Muscle of back (tissue), 11 donors: ENCODE measurements around the gene ZNRF4. TPM values are rescaled to one million over a fixed set of nuclear protein-coding genes. Genes with fewer than 3 reads are reported as not detected.

Experiments used
- DNase-seq, 3 donors: peaks; one replicate each; pipeline versions ENCODE4 v3.0.0 to v3.0.0-alpha.2; 2013
- polyA plus RNA-seq, 10 donors: library from polyadenylated mRNA; unstranded; fragments of 120-200 nt; gene quantifications; one replicate each; pipeline ENCODE4 v1.2.1, GENCODE V29; 2013; ENCODE audit not compliant: insufficient read length in 10 of 10

Gene ZNRF4
- polyA plus RNA-seq, 10 donors = not detected

- no peak for DNase-seq
These were observed 14.9 kb upstream of the ZNRF4 start for GRCh38 chr19:5440299-5440698.

DNA sequence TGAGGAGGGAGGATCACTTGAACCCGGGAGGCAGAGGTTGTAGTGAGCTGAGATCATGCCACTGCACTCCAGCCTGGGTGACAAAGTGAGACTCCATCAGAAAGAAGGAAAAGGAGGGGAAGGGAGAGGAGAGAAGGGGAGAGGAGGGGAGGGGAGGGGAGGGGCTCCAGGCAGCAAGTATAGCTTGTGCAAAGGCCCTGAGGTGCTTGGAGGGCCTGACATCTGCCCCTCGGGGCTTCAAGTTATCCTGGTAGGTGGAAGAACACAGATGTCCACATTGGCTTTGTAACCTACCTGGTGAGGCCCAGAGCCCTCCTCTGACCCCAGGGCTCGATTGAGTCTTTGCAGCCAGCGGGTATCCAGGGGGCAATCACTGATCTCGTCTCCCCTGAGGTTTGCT lies 11.5 kb upstream of the ZNRF4 start:
- no peak for DNase-seq

DNA sequence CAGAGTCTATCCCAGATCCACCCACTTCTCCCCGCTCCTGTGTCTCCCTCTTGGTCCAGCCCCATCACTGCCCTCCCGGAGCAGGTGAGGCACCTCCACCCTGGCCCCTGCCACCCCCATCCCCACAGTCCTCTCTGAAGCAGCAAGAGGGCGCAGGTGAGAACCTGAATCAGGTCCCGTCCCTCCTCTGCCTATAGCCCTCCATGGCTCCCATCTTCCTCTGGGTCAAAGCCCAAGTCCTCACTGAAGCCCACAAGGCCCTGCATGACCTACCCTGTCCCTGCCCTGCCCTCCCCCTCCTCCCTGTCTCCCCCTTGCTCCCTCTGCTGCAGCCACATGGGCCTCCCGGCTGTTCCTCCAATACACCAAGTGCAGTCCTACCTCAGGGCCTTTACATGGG lies 10.8 kb upstream of the ZNRF4 start:
- DNase-seq = no peak

DNA sequence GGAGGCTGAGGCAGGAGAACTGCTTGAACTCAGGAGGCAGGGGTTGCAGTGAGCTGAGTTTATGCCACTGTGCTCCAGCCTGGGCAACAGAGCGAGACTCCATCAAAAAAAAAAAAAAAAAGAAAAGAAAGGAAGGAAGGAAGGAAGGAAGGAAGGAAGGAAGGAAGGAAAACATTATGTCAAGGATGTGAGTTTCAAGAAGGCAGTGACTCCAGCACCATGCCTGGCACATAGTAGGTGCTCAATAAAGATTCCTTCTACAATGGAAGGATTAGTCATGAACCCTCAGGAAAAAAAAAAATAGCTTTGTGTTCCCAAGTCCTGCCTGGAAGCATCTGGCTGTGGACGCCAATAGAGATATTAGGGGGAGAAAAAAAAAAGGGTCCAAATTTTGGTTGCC lies 10.1 kb upstream of the ZNRF4 start:
- DNase-seq = no peak

- DNase-seq = no peak
These were observed 9.6 kb upstream of the ZNRF4 start for GRCh38 chr19:5445561-5446055.

DNA sequence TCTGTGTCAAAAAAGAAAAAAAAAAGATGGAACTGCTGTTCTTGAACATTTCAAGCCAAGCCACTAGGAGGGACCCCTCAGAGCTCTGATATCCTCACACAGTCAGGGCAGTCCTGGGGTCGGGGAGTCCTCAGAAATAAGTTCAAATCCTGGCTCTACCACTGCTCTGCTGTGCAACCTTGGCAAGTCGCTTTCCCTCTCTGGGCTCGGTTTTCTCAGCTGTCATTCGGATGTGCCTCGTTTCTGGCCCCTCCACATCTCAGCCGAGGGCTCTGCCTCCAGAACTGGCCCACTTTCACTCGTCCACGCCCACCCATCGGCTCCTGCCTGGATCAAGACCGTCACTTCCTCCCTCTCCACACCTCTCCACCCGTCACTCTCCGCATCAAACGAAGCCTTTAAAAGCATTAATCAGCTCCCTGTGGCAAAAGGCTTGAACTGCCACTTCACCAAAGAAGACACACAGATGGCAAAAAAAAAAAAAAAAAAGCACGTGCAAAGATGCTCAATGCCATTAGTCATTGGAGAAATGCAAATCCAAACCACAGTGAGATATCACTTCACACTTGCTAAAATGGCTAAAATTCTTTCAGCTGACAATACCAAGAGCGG lies 7.4 kb upstream of the ZNRF4 start:
- no peak for DNase-seq

DNA sequence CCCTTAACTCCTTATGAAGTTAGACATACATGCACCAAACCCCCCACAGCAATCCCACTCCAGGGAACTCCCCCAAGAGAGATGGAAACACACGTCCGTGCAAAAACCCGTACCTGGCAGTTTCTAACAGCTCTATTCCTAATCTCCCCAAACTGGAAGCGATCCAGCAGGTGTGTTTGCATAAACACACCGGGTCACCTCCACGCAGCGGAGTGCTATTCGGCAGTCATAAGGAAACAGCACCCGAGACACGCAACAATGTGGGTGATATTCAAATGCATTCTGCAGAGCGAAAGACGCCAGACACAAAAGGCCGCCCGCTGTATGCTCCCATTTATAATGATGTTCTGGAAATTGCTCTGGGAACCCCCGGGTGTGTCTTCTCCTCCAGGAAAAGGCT lies 6.8 kb upstream of the ZNRF4 start:
- DNase-seq = no peak

DNA sequence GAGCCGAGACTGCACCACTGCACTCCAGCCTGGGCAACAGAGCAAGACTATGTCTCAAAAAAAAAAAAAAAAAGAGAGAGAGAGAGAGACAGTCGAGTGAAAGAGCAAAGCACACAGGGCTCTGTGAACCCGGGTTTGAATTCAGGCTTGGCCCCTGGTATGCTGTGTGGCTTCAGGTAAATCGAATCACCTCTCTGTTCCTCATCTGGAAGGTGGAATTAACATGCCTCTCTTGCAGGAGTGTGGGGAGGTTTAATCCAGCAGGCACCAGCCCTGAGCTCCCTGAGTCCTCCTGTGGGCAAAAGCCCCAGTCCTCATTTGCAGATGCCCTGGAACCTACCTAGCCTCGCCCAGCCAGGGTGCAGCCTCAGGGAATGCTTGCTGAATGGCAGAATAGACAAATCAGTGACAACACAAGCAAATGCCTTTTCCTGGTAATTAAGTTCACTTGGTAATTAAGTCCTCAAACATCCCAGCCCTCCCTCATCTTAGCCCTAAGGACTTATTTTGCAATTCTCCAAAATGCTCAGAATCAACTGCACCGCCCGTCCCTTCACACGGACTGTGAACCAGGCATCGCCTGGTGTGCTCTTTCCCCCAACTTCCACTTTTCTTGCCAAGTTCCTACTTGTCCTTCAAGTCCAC lies 4.6 kb upstream of the ZNRF4 start:
- no peak for DNase-seq

- DNase-seq = no peak
These were observed 3.7 kb upstream of the ZNRF4 start for GRCh38 chr19:5451494-5451893.

DNA sequence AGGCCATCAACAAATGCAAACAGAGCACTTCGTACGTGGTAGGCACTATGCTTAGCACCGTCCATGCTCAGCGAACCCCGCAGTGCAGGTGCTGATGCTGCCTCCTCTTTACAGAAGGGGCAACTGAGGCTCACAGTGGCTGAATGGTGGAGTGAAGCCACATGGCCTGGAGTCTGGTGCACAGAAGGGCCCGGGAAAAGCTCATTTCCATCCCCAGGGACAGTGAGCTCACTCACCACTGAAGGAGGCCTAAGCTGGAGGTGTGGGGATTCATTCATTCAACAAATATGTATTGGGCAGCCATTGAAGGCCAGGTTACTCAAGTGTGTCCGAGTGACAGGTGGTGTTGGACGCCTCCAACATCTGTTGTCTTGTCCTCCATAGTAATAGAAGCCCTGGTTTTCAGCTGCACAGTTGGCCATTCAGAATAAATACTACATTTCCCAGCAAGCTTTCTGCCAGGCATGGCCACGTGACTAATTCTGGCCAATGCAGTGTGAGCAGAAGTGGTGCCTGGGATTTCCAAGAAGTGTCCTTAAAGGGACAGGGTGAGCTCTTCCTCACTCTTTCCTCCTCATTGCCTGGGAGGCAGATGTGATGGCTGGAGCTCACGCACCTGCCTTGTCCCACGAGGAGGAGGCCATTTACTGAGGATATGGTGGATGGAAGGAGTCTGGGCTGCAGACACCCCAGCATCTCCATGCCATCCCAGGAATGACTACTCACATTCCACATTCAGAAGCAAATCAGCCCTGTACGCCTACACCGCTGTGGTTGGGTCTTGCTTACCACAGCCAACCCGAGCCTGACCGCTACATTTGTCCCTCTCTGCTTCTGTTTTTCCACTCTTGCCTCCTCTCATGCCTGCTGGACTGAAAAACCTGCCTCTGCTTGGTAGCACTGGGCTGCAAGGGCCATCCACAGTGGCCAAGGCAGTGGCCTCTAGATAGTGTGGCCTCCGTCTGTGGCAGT lies 2.3 kb upstream of the ZNRF4 start:
- no peak for DNase-seq

- no peak for DNase-seq
These were observed 474 bp upstream of the ZNRF4 start for GRCh38 chr19:5454743-5455142.

DNA sequence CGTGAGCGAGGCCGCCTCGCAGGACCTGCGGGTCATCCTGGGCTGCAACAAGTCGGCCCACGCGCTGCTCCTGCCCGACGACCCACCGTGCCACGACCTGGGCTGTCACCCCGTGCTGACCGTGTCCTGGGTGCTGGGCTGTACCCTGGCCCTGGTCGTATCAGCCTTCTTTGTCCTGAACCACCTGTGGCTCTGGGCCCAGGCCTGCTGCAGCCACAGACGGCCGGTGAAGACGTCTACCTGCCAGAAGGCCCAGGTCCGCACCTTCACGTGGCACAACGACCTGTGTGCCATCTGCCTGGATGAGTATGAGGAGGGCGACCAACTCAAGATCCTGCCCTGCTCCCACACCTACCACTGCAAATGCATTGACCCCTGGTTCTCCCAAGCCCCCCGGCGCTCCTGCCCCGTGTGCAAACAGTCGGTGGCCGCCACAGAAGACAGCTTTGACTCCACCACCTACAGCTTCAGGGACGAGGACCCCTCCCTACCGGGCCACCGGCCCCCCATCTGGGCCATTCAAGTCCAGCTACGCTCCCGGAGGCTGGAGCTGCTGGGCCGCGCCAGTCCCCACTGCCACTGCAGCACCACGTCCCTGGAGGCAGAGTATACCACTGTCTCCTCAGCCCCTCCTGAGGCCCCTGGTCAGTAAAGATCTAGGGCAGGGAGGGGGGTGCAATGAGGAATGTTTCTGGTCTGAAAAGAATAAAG lies 1.1 kb downstream of the ZNRF4 start:
- no peak for DNase-seq

GRCh38 chr19:5456841-5457200 lies 1.6 kb downstream of the ZNRF4 start:
- DNase-seq = no peak

- no peak for DNase-seq
These were observed 2.5 kb downstream of the ZNRF4 start for GRCh38 chr19:5457709-5458108.

GRCh38 chr19:5458420-5458819 lies 3.2 kb downstream of the ZNRF4 start:
- no peak for DNase-seq

DNA sequence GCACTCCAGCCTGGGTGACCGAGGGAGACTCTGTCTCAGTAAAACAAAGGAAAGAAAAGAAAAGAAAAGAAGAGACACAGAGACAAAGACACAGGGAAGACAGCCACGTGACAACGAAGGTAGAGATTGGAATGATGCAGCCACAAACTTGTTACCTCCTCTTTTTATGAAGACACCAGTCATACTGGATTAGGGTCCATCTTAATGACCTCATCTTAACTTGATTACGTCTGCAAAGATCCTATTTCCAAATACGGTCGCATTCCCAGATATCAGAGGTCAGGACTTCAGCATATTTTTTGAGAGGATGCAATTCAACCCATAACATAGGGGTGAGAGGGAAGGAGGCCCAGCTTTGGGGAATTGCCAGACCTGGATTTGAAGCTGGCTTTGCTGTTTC lies 4.1 kb downstream of the ZNRF4 start:
- no peak for DNase-seq

GRCh38 chr19:5460748-5461147 lies 5.5 kb downstream of the ZNRF4 start:
- no peak for DNase-seq

DNA sequence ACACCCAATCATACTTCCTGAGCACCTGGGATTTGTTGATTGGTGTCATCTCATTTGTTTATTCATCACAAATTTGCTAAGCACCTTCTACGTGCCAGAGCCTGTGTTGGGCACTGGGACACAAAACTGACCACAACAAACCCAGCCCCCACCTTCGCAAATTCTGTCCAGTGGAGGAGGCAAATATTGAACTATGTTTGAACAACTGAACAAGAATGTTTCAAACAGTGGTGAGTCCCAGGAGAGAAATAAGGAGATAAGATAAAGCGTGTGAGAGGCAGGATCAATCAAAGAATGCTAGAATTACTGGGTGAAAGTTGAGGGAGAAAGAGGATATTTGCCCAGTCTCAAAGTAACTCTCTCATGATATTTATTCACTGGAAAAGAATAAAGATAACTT lies 8.7 kb downstream of the ZNRF4 start:
- DNase-seq = no peak

DNA sequence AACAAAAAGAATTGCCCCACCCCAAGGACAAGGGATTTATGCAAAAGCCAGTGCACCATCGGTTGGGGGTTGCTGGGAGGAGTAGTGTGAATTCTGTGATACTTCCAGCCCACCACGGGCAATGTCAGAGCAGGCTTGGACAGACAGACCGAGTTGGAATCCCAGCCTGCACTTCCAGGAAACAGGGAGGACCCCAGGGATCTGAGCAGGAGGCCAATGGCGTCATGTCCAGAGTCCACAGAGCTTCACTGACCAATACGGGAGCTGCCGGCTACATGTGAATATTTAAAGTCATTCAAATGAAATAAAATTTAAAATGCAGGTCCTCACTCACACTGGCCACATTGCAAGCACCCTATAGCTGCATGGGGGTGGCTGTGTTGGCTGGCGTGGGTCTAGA lies 10.9 kb downstream of the ZNRF4 start:
- peak in 2 of 3 donors; percentile 36 to 45 for DNase-seq

GRCh38 chr19:5466814-5467291 lies 11.6 kb downstream of the ZNRF4 start:
- peak; percentile 29 to 76 (median 57) for DNase-seq

DNA sequence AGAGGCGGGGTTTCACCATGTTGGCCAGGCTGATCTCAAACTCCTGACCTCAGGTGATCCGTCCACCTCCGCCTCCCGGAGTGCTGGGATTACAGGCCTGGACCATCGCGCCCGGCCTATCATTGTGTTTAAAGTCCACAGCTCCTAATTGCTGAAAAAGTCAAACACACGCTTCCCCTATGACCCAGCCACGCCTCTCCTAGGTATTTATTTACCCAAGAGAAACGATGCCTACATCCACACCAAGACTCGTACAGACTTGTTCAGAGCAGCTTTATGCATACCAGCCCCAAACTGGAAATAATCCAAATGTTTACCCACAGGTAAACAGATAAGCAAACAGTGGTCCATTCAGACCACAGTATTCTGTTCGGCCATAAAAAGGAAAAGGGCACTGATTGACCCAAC lies 15.1 kb downstream of the ZNRF4 start:
- DNase-seq = no peak

DNA sequence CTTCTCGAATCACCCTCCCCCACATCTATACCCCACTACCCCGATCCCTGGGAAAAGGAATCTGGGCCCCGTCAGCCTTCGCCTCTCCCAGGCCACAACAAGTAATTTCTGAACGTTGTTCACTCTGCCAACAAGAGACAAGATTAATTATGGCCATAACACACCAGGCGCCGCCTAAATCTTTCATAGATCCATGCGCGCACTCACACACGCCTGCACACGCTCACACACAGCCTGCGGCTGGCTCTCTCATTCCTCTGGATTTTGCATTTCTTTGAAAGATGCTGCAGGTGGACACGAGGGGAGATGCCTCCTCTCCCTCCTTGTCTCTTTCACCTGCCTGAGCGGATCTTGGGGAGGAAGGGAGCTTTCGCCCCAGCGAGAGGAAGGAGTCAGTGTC lies 17.1 kb downstream of the ZNRF4 start:
- DNase-seq = no peak
